K562 (cell line): ENCODE results near the gene CFL1. TPM values are rescaled to one million over a fixed set of nuclear protein-coding genes. Genes with fewer than 3 reads are reported as not detected.

ENCODE experiments used
- ATF7 ChIP-seq: fragments of 450-650 bp; IDR thresholded peaks from 2 replicates; pipeline ENCODE4 v1.7.1; 2014; ENCODE audit warnings: mild to moderate bottlenecking, moderate library complexity
- FOXK2 ChIP-seq, 2 experiments: fragments of 450-650 bp; IDR thresholded peaks in 1 of 2; conservative IDR thresholded peaks in 1 of 2; 2 replicates each; pipeline ENCODE4 v1.6.1; 2016; ENCODE audit warnings: low read depth in 2 of 2, mild to moderate bottlenecking in 1 of 2
- FOXP1 ChIP-seq: sonication (generic); formaldehyde crosslinking; IDR thresholded peaks from 2 replicates; pipeline ENCODE4 v1.8.0; 2022; ENCODE audit warnings: mild to moderate bottlenecking, missing genetic modification reagents
- KAT8 ChIP-seq: fragments of 450-650 bp; IDR thresholded peaks from 2 replicates; pipeline ENCODE4 v1.6.1; 2016; ENCODE audit warnings: low read depth, mild to moderate bottlenecking
- KDM4B ChIP-seq, 2 experiments: fragments of 450-650 bp in 1 of 2; sonication (generic) in 1 of 2; IDR thresholded peaks; 2 replicates each; pipeline ENCODE4 v1.6.1; 2016 to 2017; ENCODE audit warnings: borderline replicate concordance in 2 of 2, antibody characterized with exemption in 1 of 2, low read depth in 1 of 2, mild to moderate bottlenecking in 1 of 2
- MAZ ChIP-seq, 2 experiments: fragments of 450-650 bp in 1 of 2; sonication (generic) in 1 of 2; formaldehyde crosslinking; IDR thresholded peaks in 1 of 2; conservative IDR thresholded peaks in 1 of 2; 2 replicates each; pipeline versions ENCODE4 v1.4.0 to v1.5.0; 2020; ENCODE audit warnings: mild to moderate bottlenecking in 1 of 2, missing genetic modification reagents in 1 of 2
- NBN ChIP-seq: fragments of 450-650 bp; IDR thresholded peaks from 2 replicates; pipeline ENCODE4 v1.6.1; 2016; ENCODE audit warnings: low read depth, mild to moderate bottlenecking
- NCOR1 ChIP-seq: fragments of 450-650 bp; IDR thresholded peaks from 2 replicates; pipeline ENCODE4 v1.6.1; 2016; ENCODE audit warnings: mild to moderate bottlenecking, moderate library complexity
- ZBTB7A ChIP-seq: IDR thresholded peaks from 2 replicates; pipeline ENCODE4 v1.6.1; 2011; ENCODE audit warnings: low read depth, mild to moderate bottlenecking, low read length, moderate library complexity, borderline replicate concordance; ENCODE audit not compliant: control insufficient read depth
- ZNF395 ChIP-seq: fragments of 200-800 bp; sonication (Bioruptor generic); IDR thresholded peaks from 2 replicates; pipeline ENCODE4 v1.6.1; 2017; ENCODE audit warnings: missing genetic modification characterization, missing compliant biosample characterization
- ZNF507 ChIP-seq: conservative IDR thresholded peaks from 2 replicates; pipeline ENCODE4 v1.6.1; 2017; ENCODE audit warnings: missing genetic modification characterization, missing compliant biosample characterization
- polyA plus RNA-seq, 8 experiments: library from polyadenylated mRNA; depleted of rRNA in 4 of 8; stranded (reverse) in 5 of 8; unstranded in 3 of 8; fragments of >200 nt; fragmentation: Nextera tagmentation in 2 of 8; fragmentation: Illumina TruSeq in 1 of 8; extraction: Ambion mirVana in 2 of 8; extraction: Trizol in 1 of 8; gene quantifications; 2 replicates each; pipeline versions ENCODE4 v1.2.1 to v1.2.3, GENCODE V29; 2011 to 2014; ENCODE audit warnings: inconsistent platforms in 1 of 8, missing spikeins in 1 of 8
- total RNA-seq, 7 experiments: library from RNA; depleted of rRNA in 6 of 7; stranded (reverse); fragments of >200 nt in 6 of 7; fragmentation: Illumina TruSeq in 2 of 7; extraction: Trizol in 2 of 7; gene quantifications; 2 replicates each; pipeline versions ENCODE4 v1.2.1 to v1.2.3, GENCODE V29; 2011 to 2021; ENCODE audit warnings: low replicate concordance in 1 of 7
- TF ChIP-seq, protein P1 (sequence below): fragments of 450-650 bp; conservative IDR thresholded peaks from 2 replicates; pipeline ENCODE4 v1.6.1; 2016; ENCODE audit warnings: missing genetic modification characterization, low read depth, mild to moderate bottlenecking, control low read depth, missing compliant biosample characterization
- TF ChIP-seq, protein P2 (sequence below), 2 experiments: fragments of 450-650 bp; conservative IDR thresholded peaks; 2 replicates each; pipeline ENCODE4 v1.6.1; 2017; ENCODE audit warnings: mild to moderate bottlenecking in 2 of 2, moderate library complexity in 2 of 2
- TF ChIP-seq, protein P3 (sequence below): fragments of 250-450 bp; sonication (Bioruptor Pico); IDR thresholded peaks from 2 replicates; pipeline ENCODE4 v1.4.0; 2020; ENCODE audit warnings: mild to moderate bottlenecking
- TF ChIP-seq, protein P4 (sequence below): sonication (generic); formaldehyde crosslinking; IDR thresholded peaks from 2 replicates; pipeline ENCODE4 v1.8.1; 2023; ENCODE audit warnings: mild to moderate bottlenecking, missing genetic modification reagents
- TF ChIP-seq, protein P5 (sequence below): fragments of 450-650 bp; IDR thresholded peaks from 2 replicates; pipeline ENCODE4 v1.6.1; 2014; ENCODE audit warnings: low read depth, mild to moderate bottlenecking, moderate library complexity, borderline replicate concordance

The CFL1 gene
- total and polyA plus RNA-seq, 9 of the 15 experiments (the other 6 are each of a cell fraction or from before 2014, with no cell fraction given): 105 to 1,101 (median 859) TPM

GRCh38 chr11:65888163-65888814 lies 30.3 kb upstream of the CFL1 start, which contains the start of gene FIBP (continued):
- TF ChIP-seq ZBTB7A (peak; percentile 50; the same call in 1 of the 2 replicates), ZNF507 (no peak), KAT8 (no peak), MAZ (CRISPR knock-in tag; conservative IDR thresholded peaks at IDR 0.05 in 1 of 2, IDR thresholded peaks at IDR 0.05 in 1 of 2) (peak; percentile 97 to 98), ZNF395 (CRISPR knock-in tag) (peak; percentile 98), ATF7 (peak; percentile 88), FOXP1 (CRISPR knock-in tag) (no peak; the same call in 1 of the 2 replicates), NCOR1 (peak; percentile 55), FOXK2 (conservative IDR thresholded peaks at IDR 0.05 in 1 of 2, IDR thresholded peaks at IDR 0.05 in 1 of 2; ENCODE audit: low read depth in 2 of 2) (peak; percentile 91), KDM4B (IDR thresholded peaks at IDR 0.05; ENCODE audit: borderline replicate concordance in 2 of 2, low read depth in 1 of 2) (peak in 1 of 2 experiments; percentile 82; a peak in 2 of 4 replicates), NBN (peak; percentile 55)
- TF ChIP-seq, protein P1, sequence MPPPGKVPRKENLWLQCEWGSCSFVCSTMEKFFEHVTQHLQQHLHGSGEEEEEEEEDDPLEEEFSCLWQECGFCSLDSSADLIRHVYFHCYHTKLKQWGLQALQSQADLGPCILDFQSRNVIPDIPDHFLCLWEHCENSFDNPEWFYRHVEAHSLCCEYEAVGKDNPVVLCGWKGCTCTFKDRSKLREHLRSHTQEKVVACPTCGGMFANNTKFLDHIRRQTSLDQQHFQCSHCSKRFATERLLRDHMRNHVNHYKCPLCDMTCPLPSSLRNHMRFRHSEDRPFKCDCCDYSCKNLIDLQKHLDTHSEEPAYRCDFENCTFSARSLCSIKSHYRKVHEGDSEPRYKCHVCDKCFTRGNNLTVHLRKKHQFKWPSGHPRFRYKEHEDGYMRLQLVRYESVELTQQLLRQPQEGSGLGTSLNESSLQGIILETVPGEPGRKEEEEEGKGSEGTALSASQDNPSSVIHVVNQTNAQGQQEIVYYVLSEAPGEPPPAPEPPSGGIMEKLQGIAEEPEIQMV: no peak
- TF ChIP-seq, protein P2, sequence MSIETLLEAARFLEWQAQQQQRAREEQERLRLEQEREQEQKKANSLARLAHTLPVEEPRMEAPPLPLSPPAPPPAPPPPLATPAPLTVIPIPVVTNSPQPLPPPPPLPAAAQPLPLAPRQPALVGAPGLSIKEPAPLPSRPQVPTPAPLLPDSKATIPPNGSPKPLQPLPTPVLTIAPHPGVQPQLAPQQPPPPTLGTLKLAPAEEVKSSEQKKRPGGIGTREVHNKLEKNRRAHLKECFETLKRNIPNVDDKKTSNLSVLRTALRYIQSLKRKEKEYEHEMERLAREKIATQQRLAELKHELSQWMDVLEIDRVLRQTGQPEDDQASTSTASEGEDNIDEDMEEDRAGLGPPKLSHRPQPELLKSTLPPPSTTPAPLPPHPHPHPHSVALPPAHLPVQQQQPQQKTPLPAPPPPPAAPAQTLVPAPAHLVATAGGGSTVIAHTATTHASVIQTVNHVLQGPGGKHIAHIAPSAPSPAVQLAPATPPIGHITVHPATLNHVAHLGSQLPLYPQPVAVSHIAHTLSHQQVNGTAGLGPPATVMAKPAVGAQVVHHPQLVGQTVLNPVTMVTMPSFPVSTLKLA (conservative IDR thresholded peaks at IDR 0.05): peak; percentile 80 to 90
- TF ChIP-seq, protein P3, sequence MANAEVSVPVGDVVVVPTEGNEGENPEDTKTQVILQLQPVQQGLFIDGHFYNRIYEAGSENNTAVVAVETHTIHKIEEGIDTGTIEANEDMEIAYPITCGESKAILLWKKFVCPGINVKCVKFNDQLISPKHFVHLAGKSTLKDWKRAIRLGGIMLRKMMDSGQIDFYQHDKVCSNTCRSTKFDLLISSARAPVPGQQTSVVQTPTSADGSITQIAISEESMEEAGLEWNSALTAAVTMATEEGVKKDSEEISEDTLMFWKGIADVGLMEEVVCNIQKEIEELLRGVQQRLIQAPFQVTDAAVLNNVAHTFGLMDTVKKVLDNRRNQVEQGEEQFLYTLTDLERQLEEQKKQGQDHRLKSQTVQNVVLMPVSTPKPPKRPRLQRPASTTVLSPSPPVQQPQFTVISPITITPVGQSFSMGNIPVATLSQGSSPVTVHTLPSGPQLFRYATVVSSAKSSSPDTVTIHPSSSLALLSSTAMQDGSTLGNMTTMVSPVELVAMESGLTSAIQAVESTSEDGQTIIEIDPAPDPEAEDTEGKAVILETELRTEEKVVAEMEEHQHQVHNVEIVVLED (CRISPR knock-in tag): peak; percentile 17; the same call in 1 of the 2 replicates
- TF ChIP-seq, protein P4, sequence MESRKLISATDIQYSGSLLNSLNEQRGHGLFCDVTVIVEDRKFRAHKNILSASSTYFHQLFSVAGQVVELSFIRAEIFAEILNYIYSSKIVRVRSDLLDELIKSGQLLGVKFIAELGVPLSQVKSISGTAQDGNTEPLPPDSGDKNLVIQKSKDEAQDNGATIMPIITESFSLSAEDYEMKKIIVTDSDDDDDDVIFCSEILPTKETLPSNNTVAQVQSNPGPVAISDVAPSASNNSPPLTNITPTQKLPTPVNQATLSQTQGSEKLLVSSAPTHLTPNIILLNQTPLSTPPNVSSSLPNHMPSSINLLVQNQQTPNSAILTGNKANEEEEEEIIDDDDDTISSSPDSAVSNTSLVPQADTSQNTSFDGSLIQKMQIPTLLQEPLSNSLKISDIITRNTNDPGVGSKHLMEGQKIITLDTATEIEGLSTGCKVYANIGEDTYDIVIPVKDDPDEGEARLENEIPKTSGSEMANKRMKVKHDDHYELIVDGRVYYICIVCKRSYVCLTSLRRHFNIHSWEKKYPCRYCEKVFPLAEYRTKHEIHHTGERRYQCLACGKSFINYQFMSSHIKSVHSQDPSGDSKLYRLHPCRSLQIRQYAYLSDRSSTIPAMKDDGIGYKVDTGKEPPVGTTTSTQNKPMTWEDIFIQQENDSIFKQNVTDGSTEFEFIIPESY (CRISPR knock-in tag): peak; percentile 53; the same call in 1 of the 2 replicates
- TF ChIP-seq, protein P5, sequence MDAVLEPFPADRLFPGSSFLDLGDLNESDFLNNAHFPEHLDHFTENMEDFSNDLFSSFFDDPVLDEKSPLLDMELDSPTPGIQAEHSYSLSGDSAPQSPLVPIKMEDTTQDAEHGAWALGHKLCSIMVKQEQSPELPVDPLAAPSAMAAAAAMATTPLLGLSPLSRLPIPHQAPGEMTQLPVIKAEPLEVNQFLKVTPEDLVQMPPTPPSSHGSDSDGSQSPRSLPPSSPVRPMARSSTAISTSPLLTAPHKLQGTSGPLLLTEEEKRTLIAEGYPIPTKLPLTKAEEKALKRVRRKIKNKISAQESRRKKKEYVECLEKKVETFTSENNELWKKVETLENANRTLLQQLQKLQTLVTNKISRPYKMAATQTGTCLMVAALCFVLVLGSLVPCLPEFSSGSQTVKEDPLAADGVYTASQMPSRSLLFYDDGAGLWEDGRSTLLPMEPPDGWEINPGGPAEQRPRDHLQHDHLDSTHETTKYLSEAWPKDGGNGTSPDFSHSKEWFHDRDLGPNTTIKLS: peak; percentile 60
